Adrenal gland (tissue), 5 donors: ENCODE measurements around the gene LRRC74A.

Experiments used
- POLR2A ChIP-seq, 2 donors: fragments of 450-650 bp; IDR thresholded peaks; one replicate each; pipeline ENCODE4 v1.6.1; 2017; ENCODE audit warnings: antibody characterized with exemption in 2 of 2, mild to moderate bottlenecking in 2 of 2, moderate library complexity in 1 of 2
- TF ChIP-seq, protein P1 (sequence below), 6 experiments: fragments of 450-650 bp in 4 of 6; fragments of 200-600 bp in 2 of 6; sonication (generic) in 1 of 6; IDR thresholded peaks; 1 replicate in 5 of 6; 2 replicates in 1 of 6; pipeline versions ENCODE4 v1.5.1 to v1.8.0; 2016 to 2021; ENCODE audit warnings: antibody characterized with exemption in 6 of 6, mild to moderate bottlenecking in 2 of 6, moderate library complexity in 1 of 6
- donor health status: DM: no; HTN: no; CAD: no.

GRCh38 chr14:76793324-76793723 is 32.9 kb upstream of the LRRC74A start:
- TF ChIP-seq, protein P1, sequence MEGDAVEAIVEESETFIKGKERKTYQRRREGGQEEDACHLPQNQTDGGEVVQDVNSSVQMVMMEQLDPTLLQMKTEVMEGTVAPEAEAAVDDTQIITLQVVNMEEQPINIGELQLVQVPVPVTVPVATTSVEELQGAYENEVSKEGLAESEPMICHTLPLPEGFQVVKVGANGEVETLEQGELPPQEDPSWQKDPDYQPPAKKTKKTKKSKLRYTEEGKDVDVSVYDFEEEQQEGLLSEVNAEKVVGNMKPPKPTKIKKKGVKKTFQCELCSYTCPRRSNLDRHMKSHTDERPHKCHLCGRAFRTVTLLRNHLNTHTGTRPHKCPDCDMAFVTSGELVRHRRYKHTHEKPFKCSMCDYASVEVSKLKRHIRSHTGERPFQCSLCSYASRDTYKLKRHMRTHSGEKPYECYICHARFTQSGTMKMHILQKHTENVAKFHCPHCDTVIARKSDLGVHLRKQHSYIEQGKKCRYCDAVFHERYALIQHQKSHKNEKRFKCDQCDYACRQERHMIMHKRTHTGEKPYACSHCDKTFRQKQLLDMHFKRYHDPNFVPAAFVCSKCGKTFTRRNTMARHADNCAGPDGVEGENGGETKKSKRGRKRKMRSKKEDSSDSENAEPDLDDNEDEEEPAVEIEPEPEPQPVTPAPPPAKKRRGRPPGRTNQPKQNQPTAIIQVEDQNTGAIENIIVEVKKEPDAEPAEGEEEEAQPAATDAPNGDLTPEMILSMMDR (IDR thresholded peaks at IDR 0.05): no peak
- no peak for TF ChIP-seq POLR2A (IDR thresholded peaks at IDR 0.05)
